ENCODE measurements around the gene SDK1. TPM values are rescaled to one million over a fixed set of nuclear protein-coding genes. Genes with fewer than 3 reads are reported as not detected.

Gene SDK1
- total and polyA plus RNA-seq, 2 experiments from 2014 or later, result 2.1 to 10.0 TPM

- TF ChIP-seq, protein P1, sequence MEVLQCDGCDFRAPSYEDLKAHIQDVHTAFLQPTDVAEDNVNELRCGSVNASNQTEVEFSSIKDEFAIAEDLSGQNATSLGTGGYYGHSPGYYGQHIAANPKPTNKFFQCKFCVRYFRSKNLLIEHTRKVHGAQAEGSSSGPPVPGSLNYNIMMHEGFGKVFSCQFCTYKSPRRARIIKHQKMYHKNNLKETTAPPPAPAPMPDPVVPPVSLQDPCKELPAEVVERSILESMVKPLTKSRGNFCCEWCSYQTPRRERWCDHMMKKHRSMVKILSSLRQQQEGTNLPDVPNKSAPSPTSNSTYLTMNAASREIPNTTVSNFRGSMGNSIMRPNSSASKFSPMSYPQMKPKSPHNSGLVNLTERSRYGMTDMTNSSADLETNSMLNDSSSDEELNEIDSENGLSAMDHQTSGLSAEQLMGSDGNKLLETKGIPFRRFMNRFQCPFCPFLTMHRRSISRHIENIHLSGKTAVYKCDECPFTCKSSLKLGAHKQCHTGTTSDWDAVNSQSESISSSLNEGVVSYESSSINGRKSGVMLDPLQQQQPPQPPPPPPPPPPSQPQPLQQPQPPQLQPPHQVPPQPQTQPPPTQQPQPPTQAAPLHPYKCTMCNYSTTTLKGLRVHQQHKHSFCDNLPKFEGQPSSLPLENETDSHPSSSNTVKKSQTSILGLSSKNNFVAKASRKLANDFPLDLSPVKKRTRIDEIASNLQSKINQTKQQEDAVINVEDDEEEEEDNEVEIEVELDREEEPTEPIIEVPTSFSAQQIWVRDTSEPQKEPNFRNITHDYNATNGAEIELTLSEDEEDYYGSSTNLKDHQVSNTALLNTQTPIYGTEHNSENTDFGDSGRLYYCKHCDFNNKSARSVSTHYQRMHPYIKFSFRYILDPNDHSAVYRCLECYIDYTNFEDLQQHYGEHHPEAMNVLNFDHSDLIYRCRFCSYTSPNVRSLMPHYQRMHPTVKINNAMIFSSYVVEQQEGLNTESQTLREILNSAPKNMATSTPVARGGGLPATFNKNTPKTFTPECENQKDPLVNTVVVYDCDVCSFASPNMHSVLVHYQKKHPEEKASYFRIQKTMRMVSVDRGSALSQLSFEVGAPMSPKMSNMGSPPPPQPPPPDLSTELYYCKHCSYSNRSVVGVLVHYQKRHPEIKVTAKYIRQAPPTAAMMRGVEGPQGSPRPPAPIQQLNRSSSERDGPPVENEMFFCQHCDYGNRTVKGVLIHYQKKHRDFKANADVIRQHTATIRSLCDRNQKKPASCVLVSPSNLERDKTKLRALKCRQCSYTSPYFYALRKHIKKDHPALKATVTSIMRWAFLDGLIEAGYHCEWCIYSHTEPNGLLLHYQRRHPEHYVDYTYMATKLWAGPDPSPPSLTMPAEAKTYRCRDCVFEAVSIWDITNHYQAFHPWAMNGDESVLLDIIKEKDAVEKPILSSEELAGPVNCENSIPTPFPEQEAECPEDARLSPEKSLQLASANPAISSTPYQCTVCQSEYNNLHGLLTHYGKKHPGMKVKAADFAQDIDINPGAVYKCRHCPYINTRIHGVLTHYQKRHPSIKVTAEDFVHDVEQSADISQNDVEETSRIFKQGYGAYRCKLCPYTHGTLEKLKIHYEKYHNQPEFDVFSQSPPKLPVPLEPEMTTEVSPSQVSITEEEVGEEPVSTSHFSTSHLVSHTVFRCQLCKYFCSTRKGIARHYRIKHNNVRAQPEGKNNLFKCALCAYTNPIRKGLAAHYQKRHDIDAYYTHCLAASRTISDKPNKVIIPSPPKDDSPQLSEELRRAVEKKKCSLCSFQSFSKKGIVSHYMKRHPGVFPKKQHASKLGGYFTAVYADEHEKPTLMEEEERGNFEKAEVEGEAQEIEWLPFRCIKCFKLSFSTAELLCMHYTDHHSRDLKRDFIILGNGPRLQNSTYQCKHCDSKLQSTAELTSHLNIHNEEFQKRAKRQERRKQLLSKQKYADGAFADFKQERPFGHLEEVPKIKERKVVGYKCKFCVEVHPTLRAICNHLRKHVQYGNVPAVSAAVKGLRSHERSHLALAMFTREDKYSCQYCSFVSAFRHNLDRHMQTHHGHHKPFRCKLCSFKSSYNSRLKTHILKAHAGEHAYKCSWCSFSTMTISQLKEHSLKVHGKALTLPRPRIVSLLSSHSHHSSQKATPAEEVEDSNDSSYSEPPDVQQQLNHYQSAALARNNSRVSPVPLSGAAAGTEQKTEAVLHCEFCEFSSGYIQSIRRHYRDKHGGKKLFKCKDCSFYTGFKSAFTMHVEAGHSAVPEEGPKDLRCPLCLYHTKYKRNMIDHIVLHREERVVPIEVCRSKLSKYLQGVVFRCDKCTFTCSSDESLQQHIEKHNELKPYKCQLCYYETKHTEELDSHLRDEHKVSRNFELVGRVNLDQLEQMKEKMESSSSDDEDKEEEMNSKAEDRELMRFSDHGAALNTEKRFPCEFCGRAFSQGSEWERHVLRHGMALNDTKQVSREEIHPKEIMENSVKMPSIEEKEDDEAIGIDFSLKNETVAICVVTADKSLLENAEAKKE (CRISPR knock-in tag; IDR thresholded peaks at IDR 0.05), result no peak
- TF ChIP-seq, protein P2, sequence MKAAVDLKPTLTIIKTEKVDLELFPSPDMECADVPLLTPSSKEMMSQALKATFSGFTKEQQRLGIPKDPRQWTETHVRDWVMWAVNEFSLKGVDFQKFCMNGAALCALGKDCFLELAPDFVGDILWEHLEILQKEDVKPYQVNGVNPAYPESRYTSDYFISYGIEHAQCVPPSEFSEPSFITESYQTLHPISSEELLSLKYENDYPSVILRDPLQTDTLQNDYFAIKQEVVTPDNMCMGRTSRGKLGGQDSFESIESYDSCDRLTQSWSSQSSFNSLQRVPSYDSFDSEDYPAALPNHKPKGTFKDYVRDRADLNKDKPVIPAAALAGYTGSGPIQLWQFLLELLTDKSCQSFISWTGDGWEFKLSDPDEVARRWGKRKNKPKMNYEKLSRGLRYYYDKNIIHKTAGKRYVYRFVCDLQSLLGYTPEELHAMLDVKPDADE (IDR thresholded peaks at IDR 0.05), result no peak
- no peak for TF ChIP-seq EZH2phosphoT487 (IDR thresholded peaks at IDR 0.05; ENCODE audit: unreplicated experiment)
- no peak for TF ChIP-seq EZH2 (IDR thresholded peaks at IDR 0.05; ENCODE audit: low read depth, unreplicated experiment)
These were observed 810.1 kb downstream of the SDK1 start (continued) for GRCh38 chr7:4111166-4111565.

- H3K36me3 Mint-ChIP-seq (ENCODE audit: low read depth), result peaks cover 15% of the 10 kb centered on the region; the same call in 2 of the 3 replicates
- ATAC-seq, result no peak
- TF ChIP-seq ZNF331 (CRISPR knock-in tag; IDR thresholded peaks at IDR 0.05; ENCODE audit: low read depth) (no peak), CREB1 (CRISPR knock-in tag; IDR thresholded peaks at IDR 0.05; ENCODE audit: low read depth) (no peak), JUNB (IDR thresholded peaks at IDR 0.05; ENCODE audit: unreplicated experiment) (no peak), EZH2 (IDR thresholded peaks at IDR 0.05; ENCODE audit: low read depth, unreplicated experiment) (no peak), EZH2phosphoT487 (IDR thresholded peaks at IDR 0.05; ENCODE audit: unreplicated experiment) (no peak), ZNF114 (CRISPR knock-in tag; IDR thresholded peaks at IDR 0.05) (no peak), STAT1 (IDR thresholded peaks at IDR 0.05; ENCODE audit: unreplicated experiment) (no peak), NANOG (IDR thresholded peaks at IDR 0.05; ENCODE audit: borderline replicate concordance) (no peak)
- TF ChIP-seq, protein P3, sequence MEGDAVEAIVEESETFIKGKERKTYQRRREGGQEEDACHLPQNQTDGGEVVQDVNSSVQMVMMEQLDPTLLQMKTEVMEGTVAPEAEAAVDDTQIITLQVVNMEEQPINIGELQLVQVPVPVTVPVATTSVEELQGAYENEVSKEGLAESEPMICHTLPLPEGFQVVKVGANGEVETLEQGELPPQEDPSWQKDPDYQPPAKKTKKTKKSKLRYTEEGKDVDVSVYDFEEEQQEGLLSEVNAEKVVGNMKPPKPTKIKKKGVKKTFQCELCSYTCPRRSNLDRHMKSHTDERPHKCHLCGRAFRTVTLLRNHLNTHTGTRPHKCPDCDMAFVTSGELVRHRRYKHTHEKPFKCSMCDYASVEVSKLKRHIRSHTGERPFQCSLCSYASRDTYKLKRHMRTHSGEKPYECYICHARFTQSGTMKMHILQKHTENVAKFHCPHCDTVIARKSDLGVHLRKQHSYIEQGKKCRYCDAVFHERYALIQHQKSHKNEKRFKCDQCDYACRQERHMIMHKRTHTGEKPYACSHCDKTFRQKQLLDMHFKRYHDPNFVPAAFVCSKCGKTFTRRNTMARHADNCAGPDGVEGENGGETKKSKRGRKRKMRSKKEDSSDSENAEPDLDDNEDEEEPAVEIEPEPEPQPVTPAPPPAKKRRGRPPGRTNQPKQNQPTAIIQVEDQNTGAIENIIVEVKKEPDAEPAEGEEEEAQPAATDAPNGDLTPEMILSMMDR (conservative IDR thresholded peaks at IDR 0.05; ENCODE audit: low read depth in 2 of 2), result no peak
- TF ChIP-seq, protein P2 (IDR thresholded peaks at IDR 0.05), result no peak
These were observed 812.2 kb downstream of the SDK1 start for GRCh38 chr7:4113271-4113670.

More at GRCh38 chr7:4113271-4113670, 812.2 kb downstream of the SDK1 start:
- DNase-seq (ENCODE audit: low spot score), result no peak
- Histone ChIP-seq H2AFZ (no peak overlapping the region), H3K79me2 (replicated peaks; ENCODE audit: insufficient read depth) (no peaks in the 10 kb centered on the region), H3F3A (replicated peaks; ENCODE audit: low read depth) (no peaks in the 10 kb centered on the region), H3K36me3 (ENCODE audit: insufficient read depth) (no peaks in the 10 kb centered on the region), H3K4me2 (no peak overlapping the region), H3K9me2 (ENCODE audit: insufficient read depth) (no peaks in the 10 kb centered on the region), H4K20me1 (replicated peaks; ENCODE audit: insufficient read depth) (no peaks in the 10 kb centered on the region), H3K4me3 (no peak overlapping the region), H3K27ac (ENCODE audit: low read depth) (no peak overlapping the region), H3K4me1 (ENCODE audit: insufficient read depth) (no peaks in the 10 kb centered on the region), H3K27me3 (ENCODE audit: insufficient read depth) (no peaks in the 10 kb centered on the region)
- Mint-ChIP-seq H3K27me3 (ENCODE audit: insufficient read depth, low read depth, poor library complexity) (peaks cover 8% of the 10 kb centered on the region), H3K4me3 (no peak overlapping the region), H3K9me3 (peaks cover 2% of the 10 kb centered on the region; the same call in 1 of the 3 replicates), H3K4me1 (peaks cover 5% of the 10 kb centered on the region), H3K27ac (no peak overlapping the region)

Measured in GM23338 (cell line).